Thyroid gland (tissue), 4 donors: ENCODE measurements around the gene STKLD1.

ENCODE experiments used
- CTCF ChIP-seq, 6 experiments: fragments of 200-600 bp in 3 of 6; fragments of 450-650 bp in 3 of 6; sonication (generic) in 3 of 6; IDR thresholded peaks; one replicate each; pipeline ENCODE4 v1.5.1; 2016 to 2019; ENCODE audit warnings: antibody characterized with exemption in 6 of 6, mild to moderate bottlenecking in 2 of 6, inconsistent platforms in 1 of 6, moderate library complexity in 1 of 6
- POLR2A ChIP-seq, 2 donors: fragments of 450-650 bp; IDR thresholded peaks; one replicate each; pipeline ENCODE4 v1.6.1; 2017; ENCODE audit warnings: antibody characterized with exemption in 2 of 2, mild to moderate bottlenecking in 2 of 2, moderate library complexity in 1 of 2

GRCh38 chr9:133340916-133341315 is 35.2 kb upstream of the STKLD1 start:
- TF ChIP-seq POLR2A (IDR thresholded peaks at IDR 0.05) (no peak), CTCF (IDR thresholded peaks at IDR 0.05) (no peak)
